B cell (primary cell): ENCODE measurements around the gene ACADM.

Experiments used
- CTCF ChIP-seq: fragments of 200-600 bp; IDR thresholded peaks from one replicate; pipeline ENCODE4 v1.8.0; 2022; ENCODE audit warnings: antibody characterized with exemption, mild to moderate bottlenecking
- EZH2 ChIP-seq: IDR thresholded peaks from 2 replicates; pipeline ENCODE4 v1.6.1; 2012; ENCODE audit warnings: borderline replicate concordance, low read depth, mild to moderate bottlenecking, moderate library complexity, low read length; ENCODE audit not compliant: insufficient read depth, poor library complexity, severe bottlenecking

GRCh38 chr1:75712306-75712705 is 12.2 kb upstream of the ACADM start:
- TF ChIP-seq CTCF (no peak), EZH2 (no peak)
